K562 (cell line): ENCODE measurements around the gene FBXW9. TPM values are rescaled to one million over a fixed set of nuclear protein-coding genes. Genes with fewer than 3 reads are reported as not detected.

ENCODE experiments used
- BHLHE40 ChIP-seq: IDR thresholded peaks from 2 replicates; pipeline ENCODE4 v1.6.1; 2011; ENCODE audit warnings: low read length, improper control_type of control experiment
- CC2D1A ChIP-seq: fragments of 450-650 bp; IDR thresholded peaks from 2 replicates; pipeline ENCODE4 v1.6.1; 2017; ENCODE audit warnings: mild to moderate bottlenecking
- CHAMP1 ChIP-seq: fragments of 450-650 bp; IDR thresholded peaks from 2 replicates; pipeline ENCODE4 v1.6.1; 2016; ENCODE audit warnings: mild to moderate bottlenecking
- ERF ChIP-seq: fragments of 450-650 bp; formaldehyde crosslinking; IDR thresholded peaks from 2 replicates; pipeline ENCODE4 v1.4.0; 2020; ENCODE audit warnings: mild to moderate bottlenecking, mixed read lengths
- GABPA ChIP-seq: fragments of 200-800 bp; sonication (Bioruptor generic); conservative IDR thresholded peaks from 2 replicates; pipeline ENCODE4 v1.6.1; 2016; ENCODE audit warnings: low read depth, missing genetic modification characterization, missing compliant biosample characterization
- GTF2B ChIP-seq: IDR thresholded peaks from 2 replicates; pipeline ENCODE4 v1.6.1; 2011; ENCODE audit not compliant: insufficient read length; ENCODE audit errors: extremely low read depth
- ILK ChIP-seq: fragments of 450-650 bp; IDR thresholded peaks from 2 replicates; pipeline ENCODE4 v1.6.1; 2016; ENCODE audit warnings: missing genetic modification characterization, low read depth, mild to moderate bottlenecking, missing compliant biosample characterization, moderate library complexity, borderline replicate concordance
- NFYB ChIP-seq: IDR thresholded peaks from 2 replicates; pipeline ENCODE4 v1.6.1; 2011; ENCODE audit warnings: mild to moderate bottlenecking, moderate library complexity; ENCODE audit not compliant: insufficient read length; ENCODE audit errors: extremely low read depth
- PCBP2 ChIP-seq: fragments of 200-400 bp; formaldehyde crosslinking; IDR thresholded peaks from 2 replicates; pipeline ENCODE4 v1.6.1; 2018; ENCODE audit warnings: low read length, low read depth, mild to moderate bottlenecking, moderate library complexity; ENCODE audit not compliant: poor library complexity, severe bottlenecking
- SMAD1 ChIP-seq: fragments of 150-350 bp; IDR thresholded peaks from 2 replicates; pipeline ENCODE4 v1.6.1; 2014; ENCODE audit warnings: low read length, low read depth; ENCODE audit not compliant: partially characterized antibody
- SRSF1 ChIP-seq: fragments of 200-400 bp; formaldehyde crosslinking; IDR thresholded peaks from 2 replicates; pipeline ENCODE4 v1.6.1; 2017; ENCODE audit warnings: mild to moderate bottlenecking, low read depth, low read length, moderate library complexity
- ZBTB17 ChIP-seq: fragments of 450-650 bp; formaldehyde crosslinking; IDR thresholded peaks from 2 replicates; pipeline ENCODE4 v1.4.0; 2020; ENCODE audit warnings: mild to moderate bottlenecking
- ZBTB49 ChIP-seq: sonication (generic); formaldehyde crosslinking; IDR thresholded peaks from 2 replicates; pipeline ENCODE4 v1.8.0; 2022; ENCODE audit warnings: missing genetic modification reagents, mild to moderate bottlenecking, borderline replicate concordance
- ZNF133 ChIP-seq: fragments of 250-450 bp; sonication (Bioruptor Pico); IDR thresholded peaks from 2 replicates; pipeline ENCODE4 v1.4.0; 2020; ENCODE audit warnings: mild to moderate bottlenecking
- ZNF507 ChIP-seq: conservative IDR thresholded peaks from 2 replicates; pipeline ENCODE4 v1.6.1; 2017; ENCODE audit warnings: missing genetic modification characterization, missing compliant biosample characterization
- ZNF512 ChIP-seq: IDR thresholded peaks from 2 replicates; pipeline ENCODE4 v1.6.1; 2016; ENCODE audit warnings: missing genetic modification characterization, missing compliant biosample characterization
- ZNF740 ChIP-seq, 3 experiments: fragments of 200-800 bp in 1 of 3; sonication (Bioruptor generic) in 1 of 3; sonication (generic) in 1 of 3; formaldehyde crosslinking in 1 of 3; IDR thresholded peaks; 2 replicates each; pipeline versions ENCODE4 v1.6.1 to v1.8.0; 2016 to 2022; ENCODE audit warnings: mild to moderate bottlenecking in 2 of 3, missing compliant biosample characterization in 2 of 3, missing genetic modification characterization in 2 of 3, missing genetic modification reagents in 1 of 3
- ZNF79 ChIP-seq: fragments of 250-450 bp; sonication (Bioruptor Pico); IDR thresholded peaks from 2 replicates; pipeline ENCODE4 v1.4.0; 2020; ENCODE audit warnings: low read depth, mild to moderate bottlenecking, moderate library complexity
- polyA plus RNA-seq, 8 experiments: library from polyadenylated mRNA; depleted of rRNA in 4 of 8; stranded (reverse) in 5 of 8; unstranded in 3 of 8; fragments of >200 nt; fragmentation: Nextera tagmentation in 2 of 8; fragmentation: Illumina TruSeq in 1 of 8; extraction: Ambion mirVana in 2 of 8; extraction: Trizol in 1 of 8; gene quantifications; 2 replicates each; pipeline versions ENCODE4 v1.2.1 to v1.2.3, GENCODE V29; 2011 to 2014; ENCODE audit warnings: inconsistent platforms in 1 of 8, missing spikeins in 1 of 8
- total RNA-seq, 7 experiments: library from RNA; depleted of rRNA in 6 of 7; stranded (reverse); fragments of >200 nt in 6 of 7; fragmentation: Illumina TruSeq in 2 of 7; extraction: Trizol in 2 of 7; gene quantifications; 2 replicates each; pipeline versions ENCODE4 v1.2.1 to v1.2.3, GENCODE V29; 2011 to 2021; ENCODE audit warnings: low replicate concordance in 1 of 7

FBXW9 gene
- total and polyA plus RNA-seq, 9 of the 15 experiments (the other 6 are each of a cell fraction or from before 2014, with no cell fraction given), result 0.23 to 21.7 (median 6.2) TPM

GRCh38 chr19:12681074-12681987, 15.1 kb downstream of the FBXW9 start, which contains the start of gene DHPS (continued):
- TF ChIP-seq ZBTB17 (CRISPR knock-in tag), result peak; percentile 66; the same call in 1 of the 2 replicates
- no peak for TF ChIP-seq ZBTB49 (CRISPR knock-in tag)
- no peak for TF ChIP-seq ZNF507 (tag)
- no peak for TF ChIP-seq SRSF1
- TF ChIP-seq CHAMP1, result no peak
- no peak for TF ChIP-seq GTF2B
- TF ChIP-seq BHLHE40, result peak; percentile 85; the same call in 1 of the 2 replicates
- no peak for TF ChIP-seq CC2D1A
- TF ChIP-seq ERF, result peak; percentile 83
- no peak for TF ChIP-seq ZNF740 (CRISPR knock-in tag; IDR thresholded peaks at IDR 0.05)
- no peak for TF ChIP-seq ZNF740 (tag; IDR thresholded peaks at IDR 0.05)
- TF ChIP-seq ZNF79 (CRISPR knock-in tag), result no peak
- TF ChIP-seq NFYB, result no peak
- peak; percentile 81 for TF ChIP-seq SMAD1
- TF ChIP-seq PCBP2, result no peak
- TF ChIP-seq GABPA (tag), result peak; percentile 96
- TF ChIP-seq ILK (tag), result no peak
- TF ChIP-seq ZNF512 (tag), result no peak
- no peak for TF ChIP-seq ZNF133 (CRISPR knock-in tag)
